Mesothelial cell of epicardium (in vitro differentiated cells): ENCODE data around the gene ABCA4. TPM values are rescaled to one million over a fixed set of nuclear protein-coding genes. Genes with fewer than 3 reads are reported as not detected.

ENCODE experiments used
- DNase-seq, 2 experiments: peaks; one replicate each; pipeline ENCODE4 v3.0.0; 2021; ENCODE audit warnings: low spot score in 2 of 2; ENCODE audit not compliant: unreplicated experiment in 2 of 2
- H3K27ac Mint-ChIP-seq: 2 replicates; pipeline ENCODE4 v1.8.0; 2021; ENCODE audit warnings: mixed read lengths
- H3K27me3 Mint-ChIP-seq: 2 replicates; pipeline ENCODE4 v1.8.0; 2021; ENCODE audit warnings: low read depth, mixed read lengths
- H3K36me3 Mint-ChIP-seq: 2 replicates; pipeline ENCODE4 v1.8.0; 2021; ENCODE audit warnings: mixed read lengths
- H3K4me1 Mint-ChIP-seq: 2 replicates; pipeline ENCODE4 v1.8.0; 2021; ENCODE audit warnings: mixed read lengths
- H3K4me3 Mint-ChIP-seq: 2 replicates; pipeline ENCODE4 v1.8.0; 2021; ENCODE audit warnings: mild to moderate bottlenecking, moderate library complexity, mixed read lengths
- H3K9me3 Mint-ChIP-seq: 2 replicates; pipeline ENCODE4 v1.8.0; 2021; ENCODE audit warnings: mixed read lengths
- total RNA-seq: library from RNA; stranded (reverse); gene quantifications from 3 replicates; pipeline ENCODE4 v1.2.1, GENCODE V29; 2021
- TF ChIP-seq, protein P1 (sequence below): fragments of 200-600 bp; sonication (generic); IDR thresholded peaks from one replicate; pipeline ENCODE4 v1.5.0; 2021; ENCODE audit warnings: antibody characterized with exemption; ENCODE audit not compliant: unreplicated experiment

ABCA4 gene
- total RNA-seq, 1 donor from 2014 or later = 14.5 TPM

DNA sequence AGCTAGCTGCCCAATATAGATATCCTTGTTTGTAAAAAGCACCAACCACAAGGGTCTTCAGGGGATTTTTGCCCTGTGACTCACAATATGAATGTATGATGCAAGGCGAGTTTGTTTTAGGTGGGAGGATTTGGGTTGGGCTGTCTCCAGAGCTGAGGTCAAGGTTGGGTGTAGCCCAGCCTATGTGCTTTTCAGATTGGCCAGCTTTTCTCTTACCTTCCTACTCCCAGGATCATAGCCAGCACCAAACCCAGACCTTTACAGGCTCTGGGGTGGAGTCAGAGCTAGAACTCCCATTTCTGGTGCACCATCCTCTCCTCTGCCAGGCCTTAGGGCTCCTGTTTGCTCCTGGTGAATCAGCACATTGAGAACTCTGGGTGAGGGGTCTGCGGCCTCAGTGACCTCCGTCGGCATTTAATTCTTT, 156.2 kb downstream of the ABCA4 start:
- no peak overlapping the region for H3K4me3 Mint-ChIP-seq
- no peaks in the 10 kb centered on the region for H3K9me3 Mint-ChIP-seq
- no peaks in the 10 kb centered on the region for H3K27me3 Mint-ChIP-seq
- TF ChIP-seq, protein P1, sequence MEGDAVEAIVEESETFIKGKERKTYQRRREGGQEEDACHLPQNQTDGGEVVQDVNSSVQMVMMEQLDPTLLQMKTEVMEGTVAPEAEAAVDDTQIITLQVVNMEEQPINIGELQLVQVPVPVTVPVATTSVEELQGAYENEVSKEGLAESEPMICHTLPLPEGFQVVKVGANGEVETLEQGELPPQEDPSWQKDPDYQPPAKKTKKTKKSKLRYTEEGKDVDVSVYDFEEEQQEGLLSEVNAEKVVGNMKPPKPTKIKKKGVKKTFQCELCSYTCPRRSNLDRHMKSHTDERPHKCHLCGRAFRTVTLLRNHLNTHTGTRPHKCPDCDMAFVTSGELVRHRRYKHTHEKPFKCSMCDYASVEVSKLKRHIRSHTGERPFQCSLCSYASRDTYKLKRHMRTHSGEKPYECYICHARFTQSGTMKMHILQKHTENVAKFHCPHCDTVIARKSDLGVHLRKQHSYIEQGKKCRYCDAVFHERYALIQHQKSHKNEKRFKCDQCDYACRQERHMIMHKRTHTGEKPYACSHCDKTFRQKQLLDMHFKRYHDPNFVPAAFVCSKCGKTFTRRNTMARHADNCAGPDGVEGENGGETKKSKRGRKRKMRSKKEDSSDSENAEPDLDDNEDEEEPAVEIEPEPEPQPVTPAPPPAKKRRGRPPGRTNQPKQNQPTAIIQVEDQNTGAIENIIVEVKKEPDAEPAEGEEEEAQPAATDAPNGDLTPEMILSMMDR = no peak
- no peak for DNase-seq
- no peaks in the 10 kb centered on the region for H3K36me3 Mint-ChIP-seq
- H3K27ac Mint-ChIP-seq = no peak overlapping the region
- peaks cover 18% of the 10 kb centered on the region for H3K4me1 Mint-ChIP-seq

DNA sequence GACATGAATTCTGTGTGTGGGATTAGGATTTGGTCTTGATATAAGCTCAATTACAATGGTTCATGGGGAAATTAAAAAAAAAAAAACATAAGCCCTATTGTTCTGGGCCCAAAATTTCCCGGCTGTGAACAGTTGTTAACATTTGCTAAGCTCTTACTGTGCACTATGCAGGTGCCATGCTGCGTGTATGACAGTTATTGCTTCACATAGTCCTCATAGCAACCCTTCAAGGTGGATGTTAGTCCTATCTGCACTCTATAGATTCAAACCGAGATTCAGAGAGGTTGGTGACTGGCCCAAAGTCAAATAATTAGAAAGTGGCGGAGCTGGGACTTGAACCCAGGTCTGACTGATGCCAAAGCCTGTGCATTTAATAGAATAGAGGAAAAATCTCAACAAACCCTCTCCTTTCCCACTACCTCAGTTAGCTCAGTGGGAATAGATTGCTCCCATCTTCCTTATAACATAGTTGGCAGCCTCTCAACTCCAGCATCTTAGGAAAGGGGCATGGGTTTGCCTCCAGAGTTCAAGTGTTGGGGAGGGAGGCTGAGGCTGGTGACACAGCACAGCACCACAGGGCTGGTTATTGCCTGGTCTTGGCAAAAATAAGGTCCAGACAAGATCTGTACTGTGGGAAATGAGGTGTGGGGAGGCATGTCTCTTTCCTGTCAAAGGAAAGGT, 156.7 kb downstream of the ABCA4 start:
- TF ChIP-seq, protein P1 = no peak
- no peak for DNase-seq
- H3K27ac Mint-ChIP-seq = no peak overlapping the region
- no peaks in the 10 kb centered on the region for H3K36me3 Mint-ChIP-seq
- no peaks in the 10 kb centered on the region for H3K27me3 Mint-ChIP-seq
- H3K4me3 Mint-ChIP-seq = no peak overlapping the region
- peaks cover 18% of the 10 kb centered on the region for H3K4me1 Mint-ChIP-seq
- no peaks in the 10 kb centered on the region for H3K9me3 Mint-ChIP-seq

DNA sequence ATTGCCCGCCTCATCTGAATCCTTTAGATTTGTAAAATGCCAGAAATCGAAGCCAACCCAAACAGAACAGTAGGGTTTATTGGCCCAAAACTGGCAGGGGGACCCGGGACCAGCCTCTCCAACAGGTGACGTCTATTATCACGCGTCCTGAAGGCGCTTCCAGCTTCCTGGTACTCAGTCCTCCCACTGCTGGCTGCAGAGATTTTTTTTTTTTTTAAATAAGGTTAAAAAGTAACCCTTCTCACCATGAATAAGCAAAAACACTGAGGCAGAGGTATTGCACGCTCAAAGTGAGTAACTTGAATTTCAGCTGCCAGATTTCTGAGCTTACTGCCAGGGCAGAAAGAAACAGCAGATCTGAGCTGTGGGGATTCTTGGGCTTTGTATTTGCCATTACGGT, 157.4 kb downstream of the ABCA4 start:
- no peak overlapping the region for H3K4me3 Mint-ChIP-seq
- DNase-seq = no peak
- no peaks in the 10 kb centered on the region for H3K9me3 Mint-ChIP-seq
- no peak overlapping the region for H3K27ac Mint-ChIP-seq
- H3K36me3 Mint-ChIP-seq = no peaks in the 10 kb centered on the region
- TF ChIP-seq, protein P1 = no peak
- H3K27me3 Mint-ChIP-seq = no peaks in the 10 kb centered on the region
- H3K4me1 Mint-ChIP-seq = peaks cover 18% of the 10 kb centered on the region

DNA sequence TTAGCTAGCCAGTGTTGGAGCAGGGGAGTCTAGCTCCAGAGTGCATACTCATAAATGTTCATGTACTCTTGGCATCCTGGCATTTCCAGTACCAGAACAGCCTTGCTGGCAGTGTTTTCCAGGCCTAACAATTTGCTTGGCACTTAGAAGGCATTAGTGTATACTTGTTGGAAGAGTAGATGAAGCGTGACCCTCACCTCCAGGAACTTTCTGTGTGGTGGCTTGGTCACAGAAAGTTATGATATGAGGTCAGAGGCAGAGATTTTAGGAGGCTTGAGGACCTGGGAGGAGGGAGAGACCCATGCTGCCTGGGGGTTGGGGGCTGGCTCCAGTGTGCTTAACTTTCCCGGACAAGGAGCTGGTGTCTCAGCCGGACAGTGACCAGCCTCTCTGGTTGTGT, 159.0 kb downstream of the ABCA4 start:
- Mint-ChIP-seq H3K27me3 (no peaks in the 10 kb centered on the region), H3K36me3 (no peaks in the 10 kb centered on the region), H3K4me3 (no peak overlapping the region), H3K27ac (peak overlapping the region; percentile 89), H3K4me1 (peaks cover 18% of the 10 kb centered on the region), H3K9me3 (peaks cover 14% of the 10 kb centered on the region)
- no peak for DNase-seq
- TF ChIP-seq, protein P1 = no peak

DNA sequence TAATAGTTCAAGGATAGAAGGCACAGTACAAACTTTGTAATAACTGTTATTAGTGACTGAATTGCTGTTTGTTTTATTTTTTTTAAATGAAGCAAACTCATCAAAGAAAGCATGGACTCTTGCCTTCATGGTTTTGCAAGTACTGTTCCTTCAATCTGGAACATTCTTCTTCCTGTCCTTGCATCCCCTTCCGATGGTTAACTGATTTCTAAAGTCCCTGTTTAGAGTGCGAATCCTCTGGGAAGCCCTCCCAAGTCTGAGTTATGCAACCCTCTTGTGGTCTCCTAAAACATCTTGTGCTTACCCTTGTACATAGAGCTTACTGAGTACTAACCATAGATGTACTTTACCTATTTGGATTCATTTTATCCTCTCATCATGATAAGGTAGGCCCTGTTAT, 159.5 kb downstream of the ABCA4 start:
- H3K4me3 Mint-ChIP-seq = no peak overlapping the region
- H3K4me1 Mint-ChIP-seq = peaks cover 18% of the 10 kb centered on the region
- no peaks in the 10 kb centered on the region for H3K36me3 Mint-ChIP-seq
- TF ChIP-seq, protein P1 = no peak
- no peaks in the 10 kb centered on the region for H3K27me3 Mint-ChIP-seq
- no peak for DNase-seq
- H3K9me3 Mint-ChIP-seq = peaks cover 17% of the 10 kb centered on the region
- H3K27ac Mint-ChIP-seq = peak overlapping the region; percentile 89
